Duodenal mucosa (tissue), 2 donors: ENCODE measurements around the gene CYP46A1.

ENCODE experiments used
- H3K27ac ChIP-seq: one replicate; pipeline ENCODE4 v1.7.0; 2013; ENCODE audit warnings: low read depth, low read length
- H3K27me3 ChIP-seq, 2 donors: one replicate each; pipeline ENCODE4 v1.7.0; 2013; ENCODE audit warnings: low read length in 2 of 2, control low read depth in 1 of 2; ENCODE audit not compliant: insufficient read depth in 2 of 2, control insufficient read depth in 1 of 2
- H3K36me3 ChIP-seq, 2 donors: one replicate each; pipeline ENCODE4 v1.7.0; 2013; ENCODE audit warnings: low read length in 2 of 2, control low read depth in 1 of 2; ENCODE audit not compliant: insufficient read depth in 2 of 2, control insufficient read depth in 1 of 2
- H3K4me1 ChIP-seq, 2 donors: one replicate each; pipeline ENCODE4 v1.7.0; 2013; ENCODE audit warnings: low read length in 2 of 2, control low read depth in 1 of 2; ENCODE audit not compliant: insufficient read depth in 2 of 2, control insufficient read depth in 1 of 2
- H3K4me3 ChIP-seq, 2 donors: one replicate each; pipeline ENCODE4 v1.7.0; 2013; ENCODE audit warnings: low read length in 2 of 2, low read depth in 1 of 2
- H3K9ac ChIP-seq, 2 donors: one replicate each; pipeline ENCODE4 v1.7.0; 2013; ENCODE audit warnings: low read length in 2 of 2, low read depth in 1 of 2
- H3K9me3 ChIP-seq, 2 donors: one replicate each; pipeline ENCODE4 v1.7.0; 2013; ENCODE audit warnings: low read length in 2 of 2, control low read depth in 1 of 2; ENCODE audit not compliant: control insufficient read depth in 1 of 2

Gene CYP46A1

DNA sequence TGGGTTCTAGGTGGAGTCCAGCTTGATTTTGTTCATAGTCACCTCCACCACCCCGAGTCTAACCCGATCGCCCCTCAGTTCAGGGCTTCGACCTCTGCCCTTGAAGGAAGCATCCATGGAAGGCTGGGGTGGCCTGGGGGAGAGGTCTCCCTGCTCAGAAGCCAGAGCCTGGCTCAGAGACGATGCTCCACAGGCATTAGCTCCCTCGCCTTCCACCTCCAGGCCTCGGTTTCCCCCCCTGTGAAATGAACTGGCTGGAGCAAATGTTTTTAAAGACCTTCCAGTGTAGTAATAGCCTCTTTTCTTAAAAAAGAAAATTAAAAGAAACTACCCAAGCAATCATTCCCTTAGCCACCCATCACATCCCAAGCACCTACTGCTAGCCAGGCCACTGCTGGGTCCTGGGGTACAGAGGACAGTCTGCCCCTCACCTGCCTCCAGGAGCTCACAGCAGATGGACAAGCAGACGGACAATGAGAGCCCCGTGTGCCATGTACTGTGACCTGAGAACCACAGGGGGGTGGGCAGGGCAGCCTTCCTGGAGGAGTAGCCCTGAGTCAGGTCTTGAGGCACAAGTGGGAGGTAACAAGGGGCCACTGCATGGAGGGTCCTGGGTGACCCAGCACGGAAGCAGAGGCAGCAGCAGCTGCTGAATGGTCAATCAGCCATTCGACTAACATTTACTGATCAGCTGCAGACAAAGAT is 66.8 kb downstream of the CYP46A1 start:
- Histone ChIP-seq H3K36me3 (no peaks in the 10 kb centered on the region), H3K4me3 (no peak overlapping the region), H3K27me3 (peaks cover 20 to 41% of the 10 kb centered on the region in 2 donors), H3K9me3 (no peaks in the 10 kb centered on the region), H3K9ac (peak overlapping the region in 1 of 2 donors; percentile 10), H3K4me1 (peaks cover 8 to 28% of the 10 kb centered on the region in 2 donors), H3K27ac (no peak overlapping the region)

DNA sequence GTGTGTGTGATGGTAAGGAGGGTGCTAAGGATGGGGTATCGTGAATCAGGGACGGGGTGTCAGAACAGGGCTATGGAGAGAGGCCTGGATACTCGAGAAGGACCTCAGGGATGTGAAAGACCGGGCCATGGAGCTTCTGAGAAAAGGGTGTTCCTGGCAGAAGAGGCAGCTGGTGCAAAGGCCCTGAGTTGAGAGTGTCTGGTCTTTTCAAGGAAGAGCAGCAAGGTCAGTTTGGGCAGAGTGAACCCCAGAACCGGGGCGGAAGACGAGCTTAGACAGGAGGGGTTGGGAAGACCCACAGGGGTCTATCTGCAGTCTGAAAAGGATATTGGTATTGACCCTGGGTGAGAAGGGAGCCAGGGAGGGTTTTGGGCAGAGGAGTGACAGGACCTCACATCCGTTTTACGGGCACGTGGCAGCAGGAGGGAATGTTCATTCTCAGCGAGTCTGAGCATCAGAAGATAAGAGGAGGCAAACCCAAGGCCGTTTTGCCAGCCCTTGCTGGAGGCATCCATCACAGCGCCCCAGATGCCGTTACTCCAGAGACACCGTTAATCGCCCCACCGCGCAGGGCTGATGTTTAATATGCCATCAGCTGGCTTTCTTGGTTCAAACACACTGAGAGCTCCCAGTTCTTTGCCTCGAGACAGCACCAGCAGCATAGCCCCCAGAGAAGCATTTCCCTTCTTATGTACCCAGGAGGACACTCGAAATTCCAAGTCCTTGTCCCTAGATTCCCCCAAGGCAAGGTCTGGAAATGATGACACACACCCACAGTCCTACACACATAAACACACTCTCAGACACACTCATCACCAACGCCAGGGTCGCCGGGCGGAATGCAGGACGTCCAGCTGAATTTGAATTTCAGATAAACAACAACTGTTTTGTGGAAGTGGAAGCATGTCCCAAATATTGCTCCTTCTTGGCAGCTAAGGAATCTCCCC is 67.7 kb downstream of the CYP46A1 start:
- H3K9ac ChIP-seq = peak overlapping the region in 1 of 2 donors; percentile 10

DNA sequence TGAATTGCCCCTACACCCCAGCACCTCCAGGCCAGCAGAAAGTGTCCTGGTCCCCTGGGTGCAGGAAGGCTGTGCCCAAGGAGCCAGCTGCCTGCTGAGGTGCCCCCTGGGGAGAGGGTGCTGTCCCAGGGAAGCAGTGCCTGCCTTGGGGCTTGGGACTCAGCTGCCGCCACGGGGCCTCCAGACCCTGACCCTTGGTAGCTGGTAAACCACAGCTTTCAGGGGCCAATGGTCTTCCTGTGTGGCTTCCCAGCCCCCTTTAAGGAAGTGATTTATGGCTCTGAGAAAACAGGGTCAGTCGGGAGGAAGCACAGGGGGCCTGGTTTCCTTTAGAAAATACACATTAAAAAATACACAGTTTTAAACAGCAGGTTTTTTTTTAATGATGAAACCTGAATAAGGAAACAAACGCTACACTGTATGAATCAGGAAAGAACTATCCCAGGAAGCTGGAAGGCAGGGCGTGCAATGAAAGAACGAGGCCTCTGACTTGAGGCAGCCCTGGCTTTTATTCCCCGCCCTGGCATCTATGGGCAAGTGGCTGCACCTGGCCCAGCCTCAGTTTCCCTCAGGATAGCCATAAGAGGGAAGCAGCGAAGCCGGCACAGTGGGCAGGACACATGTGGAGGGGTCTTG is 68.5 kb downstream of the CYP46A1 start:
- H3K9ac ChIP-seq = no peak overlapping the region
- H3K4me3 ChIP-seq = no peak overlapping the region
- peak overlapping the region; percentile 58 for H3K27ac ChIP-seq
- H3K27me3 ChIP-seq = peaks cover 20 to 41% of the 10 kb centered on the region in 2 donors
- H3K4me1 ChIP-seq = peaks cover 6 to 25% of the 10 kb centered on the region in 2 donors
- no peaks in the 10 kb centered on the region for H3K36me3 ChIP-seq
- H3K9me3 ChIP-seq = no peaks in the 10 kb centered on the region

More for the DNA sequence above, 67.7 kb downstream of the CYP46A1 start:
- H3K4me1 ChIP-seq = peaks cover 6 to 25% of the 10 kb centered on the region in 2 donors
- no peaks in the 10 kb centered on the region for H3K36me3 ChIP-seq
- H3K4me3 ChIP-seq = no peak overlapping the region
- H3K27ac ChIP-seq = peak overlapping the region; percentile 56
- peaks cover 20 to 41% of the 10 kb centered on the region in 2 donors for H3K27me3 ChIP-seq
- no peaks in the 10 kb centered on the region for H3K9me3 ChIP-seq

DNA sequence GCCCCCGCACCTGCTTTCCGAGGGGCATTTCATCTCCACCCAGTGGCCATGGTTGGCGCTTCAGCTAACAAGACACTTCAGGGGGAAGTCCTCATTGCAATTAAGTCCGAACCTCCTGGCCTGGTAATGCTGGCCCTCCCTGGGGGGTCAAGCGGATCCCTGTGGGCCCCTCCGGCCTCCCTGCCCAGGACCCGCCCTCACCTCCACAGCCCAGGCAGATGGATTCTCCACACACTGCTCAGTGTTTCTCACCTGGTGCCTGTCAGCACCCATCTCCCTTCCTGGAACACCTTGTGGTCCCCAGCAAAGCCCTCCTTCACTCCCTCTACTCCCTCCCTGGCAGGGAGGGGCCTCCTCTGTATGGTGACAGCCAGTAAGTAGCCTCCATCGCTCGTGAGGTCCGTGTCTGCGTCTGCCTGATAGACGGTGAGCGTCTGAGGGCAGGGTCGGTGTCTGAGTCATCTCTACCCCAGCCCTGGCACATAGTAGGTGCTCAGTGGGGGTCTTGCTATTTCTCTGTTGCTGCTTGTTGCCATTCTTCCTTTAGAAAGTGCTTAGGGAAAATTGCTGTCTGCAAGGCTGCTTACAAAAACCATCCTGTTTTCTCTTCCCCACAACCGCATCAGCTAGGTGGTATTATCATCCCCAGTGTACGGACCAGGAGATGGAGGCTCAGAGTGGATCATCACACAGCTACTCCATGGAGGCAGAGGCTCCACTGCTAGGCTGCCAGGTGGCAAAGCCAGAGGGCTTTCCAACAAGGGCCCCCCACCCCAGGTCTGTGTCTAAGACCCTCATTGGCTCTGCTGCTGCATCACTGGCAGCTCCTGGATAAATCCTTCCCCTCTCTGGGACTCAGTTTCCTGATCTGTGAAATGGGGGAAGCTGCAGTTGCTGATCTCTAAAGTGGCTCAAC is 69.4 kb downstream of the CYP46A1 start:
- no peak overlapping the region for H3K9ac ChIP-seq

DNA sequence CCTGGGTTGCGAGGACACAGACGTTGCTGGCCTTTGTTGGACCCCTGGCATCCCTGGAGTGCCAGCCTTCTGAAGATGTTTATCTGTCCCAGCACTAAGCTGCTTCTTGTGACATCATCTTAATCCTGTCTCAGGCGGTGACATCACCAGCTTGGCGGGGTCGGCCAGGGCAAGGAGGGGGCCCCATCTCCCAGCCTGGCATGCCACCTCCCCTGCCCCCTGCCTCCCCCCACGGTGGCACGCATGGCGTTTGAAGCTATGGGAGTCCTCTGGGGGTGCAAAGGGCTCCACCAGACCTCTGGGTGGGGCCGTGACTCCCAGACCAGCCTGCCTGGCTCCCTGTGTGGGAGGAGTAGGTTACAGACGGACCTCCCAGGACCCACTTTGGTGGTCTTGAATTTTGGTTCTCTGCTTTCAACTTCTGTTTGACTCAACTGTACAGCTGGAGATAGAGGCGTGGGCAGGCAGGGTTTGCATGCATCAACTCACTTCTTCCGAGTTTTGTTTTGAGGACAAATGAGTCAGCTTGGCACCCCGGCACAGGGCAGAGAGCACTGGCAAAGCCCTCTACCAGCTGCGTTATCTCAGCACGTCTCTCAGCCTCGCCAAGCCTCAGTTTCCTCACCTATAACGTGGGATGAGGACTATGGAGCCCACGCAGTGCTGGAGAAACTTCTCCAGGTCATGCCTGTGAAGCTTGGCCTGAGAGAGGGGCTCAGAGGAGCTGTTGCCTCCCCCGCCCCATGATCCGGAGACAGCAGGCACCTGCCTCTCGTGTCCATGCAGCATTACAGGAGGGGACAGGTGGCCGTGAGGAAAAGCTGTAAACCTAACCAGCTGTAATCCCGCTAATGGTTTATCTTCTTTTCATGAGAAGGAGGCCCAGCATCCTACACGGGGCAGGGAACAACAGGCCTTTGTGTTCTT is 70.3 kb downstream of the CYP46A1 start:
- H3K9ac ChIP-seq = no peak overlapping the region
- no peaks in the 10 kb centered on the region for H3K9me3 ChIP-seq
- H3K27me3 ChIP-seq = peaks cover 20 to 38% of the 10 kb centered on the region in 2 donors
- no peak overlapping the region for H3K4me3 ChIP-seq
- H3K4me1 ChIP-seq = peaks cover 6 to 29% of the 10 kb centered on the region in 2 donors
- H3K36me3 ChIP-seq = no peaks in the 10 kb centered on the region
- no peak overlapping the region for H3K27ac ChIP-seq

More for the DNA sequence above, 69.4 kb downstream of the CYP46A1 start:
- H3K36me3 ChIP-seq = no peaks in the 10 kb centered on the region
- no peak overlapping the region for H3K4me3 ChIP-seq
- H3K4me1 ChIP-seq = peaks cover 6 to 29% of the 10 kb centered on the region in 2 donors
- H3K27ac ChIP-seq = peak overlapping the region; percentile 36
- H3K27me3 ChIP-seq = peaks cover 20 to 41% of the 10 kb centered on the region in 2 donors
- no peaks in the 10 kb centered on the region for H3K9me3 ChIP-seq

DNA sequence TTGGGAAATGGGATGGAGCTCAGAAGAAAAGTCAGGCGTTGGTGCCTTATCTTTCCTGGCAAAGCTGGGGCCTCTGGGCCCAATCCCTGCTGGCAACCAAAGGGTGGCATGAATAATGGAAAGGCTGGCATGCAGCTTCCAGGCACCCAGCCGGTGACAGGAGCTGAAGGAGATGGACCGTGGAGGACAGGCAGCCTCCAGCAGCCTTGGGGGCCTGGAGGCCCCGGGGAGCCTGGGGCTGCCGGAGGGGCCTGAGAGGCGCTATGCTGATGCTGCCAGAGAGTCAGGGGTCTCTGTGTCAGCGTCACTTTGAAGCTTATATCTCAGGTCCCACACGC is 70.9 kb downstream of the CYP46A1 start:
- Histone ChIP-seq H3K4me1 (peaks cover 6 to 29% of the 10 kb centered on the region in 2 donors), H3K36me3 (no peaks in the 10 kb centered on the region)

DNA sequence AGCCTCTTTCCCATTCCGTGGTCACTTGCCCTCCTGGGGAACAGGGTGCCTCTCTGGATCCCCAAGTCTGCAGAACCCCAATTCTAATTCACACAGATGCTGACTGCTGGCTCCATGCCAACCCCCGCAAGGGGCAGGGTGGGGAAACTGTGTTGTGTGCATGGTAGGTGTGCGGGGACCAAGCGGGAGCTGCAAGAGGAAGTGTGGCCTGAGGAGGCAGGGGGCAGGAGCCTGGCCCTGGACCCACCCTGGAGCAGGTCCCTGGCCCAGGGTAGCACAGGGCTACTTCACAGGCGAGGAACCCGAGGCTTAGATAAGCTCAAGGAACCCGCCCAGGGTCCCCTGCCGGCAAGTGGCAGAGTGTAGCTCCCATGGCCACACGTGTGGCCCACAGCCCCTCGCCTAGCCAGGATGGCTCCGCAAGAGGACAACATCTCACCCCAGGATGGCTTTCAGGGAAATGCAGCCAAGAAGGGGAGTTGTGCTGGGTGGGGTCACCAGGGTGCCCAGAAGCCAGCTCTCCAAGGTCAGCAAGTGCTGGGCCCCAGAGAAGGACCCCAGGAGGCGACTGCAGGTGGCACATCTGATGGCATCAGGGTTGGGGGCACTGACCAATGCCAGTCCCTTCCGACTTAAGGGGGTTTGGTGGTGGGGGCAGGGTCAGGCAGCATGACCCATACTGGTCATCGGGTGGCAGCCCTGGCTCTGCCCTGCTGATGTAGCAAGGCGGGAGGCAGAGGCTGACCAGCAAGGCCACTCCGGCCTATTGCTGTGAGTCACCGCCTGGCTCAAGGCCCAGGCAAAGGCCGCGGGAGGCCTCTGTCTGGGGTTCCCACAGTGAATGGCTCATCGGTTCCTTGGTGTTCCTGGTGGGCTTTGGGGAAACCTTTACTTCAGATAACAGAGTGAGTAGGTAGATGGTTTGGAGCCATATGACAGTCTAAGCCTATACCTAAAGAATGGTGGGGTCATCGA is 71.8 kb downstream of the CYP46A1 start:
- peak overlapping the region; percentile 36 for H3K27ac ChIP-seq
- H3K9ac ChIP-seq = no peak overlapping the region
- peaks cover 6 to 29% of the 10 kb centered on the region in 2 donors for H3K4me1 ChIP-seq
- H3K27me3 ChIP-seq = peaks cover 13 to 32% of the 10 kb centered on the region in 2 donors
- no peaks in the 10 kb centered on the region for H3K9me3 ChIP-seq
- no peaks in the 10 kb centered on the region for H3K36me3 ChIP-seq
- no peak overlapping the region for H3K4me3 ChIP-seq

More for the DNA sequence above, 70.9 kb downstream of the CYP46A1 start:
- Histone ChIP-seq H3K27ac (no peak overlapping the region), H3K9me3 (no peaks in the 10 kb centered on the region), H3K4me3 (no peak overlapping the region), H3K9ac (no peak overlapping the region), H3K27me3 (peaks cover 20 to 35% of the 10 kb centered on the region in 2 donors)

DNA sequence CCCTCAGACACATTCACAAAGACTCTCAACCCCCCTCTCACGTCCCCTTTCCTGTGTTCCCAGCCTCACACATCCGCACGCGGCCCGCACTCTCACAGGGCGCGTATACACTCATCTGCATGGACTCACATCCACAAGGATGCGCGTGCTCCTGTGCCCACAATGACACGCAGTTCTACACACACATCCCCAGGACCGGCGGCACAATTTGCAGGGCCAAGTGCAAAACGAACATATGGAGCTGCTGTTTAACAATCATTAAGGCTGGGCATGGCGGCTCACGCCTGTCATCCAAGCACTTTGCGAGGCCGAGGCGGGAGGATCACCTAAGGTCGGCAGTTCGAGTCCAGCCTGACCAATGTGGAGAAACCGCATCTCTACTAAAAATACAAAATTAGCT is 72.7 kb downstream of the CYP46A1 start:
- Histone ChIP-seq H3K4me1 (peaks cover 6 to 29% of the 10 kb centered on the region in 2 donors), H3K9ac (no peak overlapping the region)

More for the DNA sequence above, 72.7 kb downstream of the CYP46A1 start:
- Histone ChIP-seq H3K9me3 (no peaks in the 10 kb centered on the region), H3K27ac (peak overlapping the region; percentile 36), H3K27me3 (peaks cover 5 to 26% of the 10 kb centered on the region in 2 donors), H3K4me3 (no peak overlapping the region), H3K36me3 (no peaks in the 10 kb centered on the region)
